ENCODE data around the gene CFAP53.

GRCh38 chr18:50182511-50182910, 83.8 kb downstream of the CFAP53 start:
- TF ChIP-seq CTCF (IDR thresholded peaks at IDR 0.05): no peak
- TF ChIP-seq KDM1A (IDR thresholded peaks at IDR 0.05; ENCODE audit: low read depth): no peak
- no peak for TF ChIP-seq PHF8 (IDR thresholded peaks at IDR 0.05; ENCODE audit: borderline replicate concordance, low read depth)
- TF ChIP-seq CEBPB (IDR thresholded peaks at IDR 0.05): no peak
- no peak for TF ChIP-seq POLR2A (IDR thresholded peaks at IDR 0.05; ENCODE audit: low read length)
